HEK293 (cell line): Measurements from ENCODE around the gene CMKLR1.

Experiments
- CTCF ChIA-PET: fragments of 350-600 bp; formaldehyde crosslinking; extraction: SDS; loops from one replicate; lab custom pipeline; 2021; ENCODE audit warnings: antibody characterized with exemption; lab: Yijun Ruan, JAX
- POLR2A ChIA-PET: fragments of 300-600 bp; formaldehyde crosslinking; extraction: SDS; loops from one replicate; lab custom pipeline; 2020; ENCODE audit warnings: antibody characterized with exemption, inconsistent platforms; lab: Yijun Ruan, JAX
- H3K27ac ChIP-seq: fragments of 200-500 bp; sonication (Bioruptor generic); 2 replicates; pipeline ENCODE4 v1.5.1; 2014; ENCODE audit warnings: low read depth, low read length, control low read depth, inconsistent platforms; ENCODE audit errors: extremely low read depth
- H3K36me3 ChIP-seq, 2 experiments: fragments of 200-500 bp in 1 of 2; sonication (Bioruptor generic) in 1 of 2; 1 replicate in 1 of 2; 2 replicates in 1 of 2; pipeline ENCODE4 v1.5.1; 2014 to 2017; ENCODE audit warnings: inconsistent platforms in 2 of 2, low read length in 2 of 2; ENCODE audit not compliant: control insufficient read depth in 2 of 2, insufficient read depth in 1 of 2
- H3K4me1 ChIP-seq: fragments of 200-500 bp; sonication (Bioruptor generic); 2 replicates; pipeline ENCODE4 v1.5.1; 2014; ENCODE audit warnings: mild to moderate bottlenecking, low read length, inconsistent platforms; ENCODE audit not compliant: control insufficient read depth, insufficient read depth
- H3K4me3 ChIP-seq: 2 replicates; pipeline ENCODE4 v1.5.1; 2011; ENCODE audit warnings: low read depth, mild to moderate bottlenecking, control low read depth, low read length, moderate library complexity
- H3K9me3 ChIP-seq: fragments of 200-500 bp; sonication (Bioruptor generic); 2 replicates; pipeline ENCODE4 v1.5.1; 2014; ENCODE audit warnings: low read depth, low read length, inconsistent platforms; ENCODE audit not compliant: control insufficient read depth, insufficient read depth
- EGR2 ChIP-seq: fragments of 450-650 bp; formaldehyde crosslinking; IDR thresholded peaks from 2 replicates; pipeline ENCODE4 v1.5.1; 2016; ENCODE audit warnings: low read depth, missing biosample characterization, missing genetic modification characterization
- HOXA7 ChIP-seq: sonication (generic); formaldehyde crosslinking; IDR thresholded peaks from 2 replicates; pipeline ENCODE4 v1.8.1; 2022; ENCODE audit warnings: missing genetic modification reagents, borderline replicate concordance
- KLF7 ChIP-seq: fragments of 450-650 bp; formaldehyde crosslinking; IDR thresholded peaks from 2 replicates; pipeline ENCODE4 v1.5.1; 2016; ENCODE audit warnings: missing biosample characterization, missing genetic modification characterization, borderline replicate concordance
- SP7 ChIP-seq: fragments of 450-650 bp; formaldehyde crosslinking; IDR thresholded peaks from 2 replicates; pipeline ENCODE4 v1.5.1; 2016; ENCODE audit warnings: missing biosample characterization, missing genetic modification characterization
- TRIM28 ChIP-seq: IDR thresholded peaks from 2 replicates; pipeline ENCODE4 v1.6.1; 2011; ENCODE audit warnings: low read length, control low read depth, borderline replicate concordance
- ZEB2 ChIP-seq: fragments of 450-650 bp; formaldehyde crosslinking; IDR thresholded peaks from 2 replicates; pipeline ENCODE4 v1.5.1; 2016; ENCODE audit warnings: missing biosample characterization, missing genetic modification characterization
- ZFHX2 ChIP-seq: fragments of 450-650 bp; formaldehyde crosslinking; conservative IDR thresholded peaks from 2 replicates; pipeline ENCODE4 v1.5.1; 2016; ENCODE audit warnings: missing biosample characterization, missing genetic modification characterization
- ZNF335 ChIP-seq: fragments of 450-650 bp; formaldehyde crosslinking; conservative IDR thresholded peaks from 2 replicates; pipeline ENCODE4 v1.5.1; 2016; ENCODE audit warnings: missing biosample characterization, missing genetic modification characterization
- ZNF514 ChIP-seq: fragments of 450-650 bp; formaldehyde crosslinking; IDR thresholded peaks from 2 replicates; pipeline ENCODE4 v1.5.1; 2016; ENCODE audit warnings: missing biosample characterization, missing genetic modification characterization
- ZNF544 ChIP-seq: fragments of 450-650 bp; formaldehyde crosslinking; IDR thresholded peaks from 2 replicates; pipeline ENCODE4 v1.5.0; 2017; ENCODE audit warnings: missing biosample characterization, missing genetic modification characterization
- ZNF558 ChIP-seq: fragments of 450-650 bp; formaldehyde crosslinking; IDR thresholded peaks from 2 replicates; pipeline ENCODE4 v1.5.1; 2016; ENCODE audit warnings: missing biosample characterization, missing genetic modification characterization
- ZNF629 ChIP-seq: fragments of 450-650 bp; formaldehyde crosslinking; IDR thresholded peaks from 2 replicates; pipeline ENCODE4 v1.5.1; 2017; ENCODE audit warnings: missing biosample characterization, missing genetic modification characterization
- TF ChIP-seq, protein P1 (sequence below): fragments of 450-650 bp; formaldehyde crosslinking; IDR thresholded peaks from 2 replicates; pipeline ENCODE4 v1.5.1; 2016; ENCODE audit warnings: missing biosample characterization, missing genetic modification characterization
- TF ChIP-seq, protein P2 (sequence below): fragments of 450-650 bp; formaldehyde crosslinking; optimal IDR thresholded peaks from 2 replicates; pipeline ENCODE3; 2016; ENCODE audit warnings: missing biosample characterization, mild to moderate bottlenecking, missing genetic modification characterization
- TF ChIP-seq, protein P3 (sequence below): fragments of 450-650 bp; formaldehyde crosslinking; IDR thresholded peaks from 2 replicates; pipeline ENCODE4 v1.5.1; 2016; ENCODE audit warnings: missing biosample characterization, missing genetic modification characterization
- TF ChIP-seq, protein P4 (sequence below): fragments of 450-650 bp; formaldehyde crosslinking; IDR thresholded peaks from 2 replicates; pipeline ENCODE4 v1.5.1; 2016; ENCODE audit warnings: missing biosample characterization, missing genetic modification characterization
- TF ChIP-seq, protein P5 (sequence below): fragments of 450-650 bp; formaldehyde crosslinking; IDR thresholded peaks from 2 replicates; pipeline ENCODE4 v1.5.1; 2016; ENCODE audit warnings: missing biosample characterization, missing genetic modification characterization, borderline replicate concordance

Gene CMKLR1

DNA sequence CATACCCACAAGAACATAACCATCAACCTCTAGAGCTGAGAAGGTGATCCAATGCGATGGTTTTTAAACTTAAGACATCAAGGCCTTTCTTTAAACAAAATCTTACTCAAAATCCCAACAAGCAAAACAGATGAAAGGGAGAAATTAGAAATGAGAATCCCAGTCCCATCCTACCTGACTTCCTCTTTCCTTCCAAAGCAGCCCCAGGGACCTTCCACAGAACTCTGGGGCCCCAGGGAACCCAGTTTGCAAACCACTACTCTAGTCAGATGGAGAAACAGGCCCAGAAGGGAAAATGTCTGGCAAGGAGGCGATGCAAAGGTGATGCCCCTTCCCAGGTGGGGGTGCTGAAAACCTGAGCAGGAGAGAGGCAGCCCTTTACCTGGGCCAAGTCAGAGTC lies 29.0 kb upstream of the CMKLR1 start:
- TF ChIP-seq ZNF335 (tag by site-specific recombination) (no peak), ZNF629 (no peak), ZNF558 (tag by site-specific recombination) (no peak), HOXA7 (CRISPR knock-in tag) (no peak), ZNF544 (no peak)
- TF ChIP-seq, protein P1, sequence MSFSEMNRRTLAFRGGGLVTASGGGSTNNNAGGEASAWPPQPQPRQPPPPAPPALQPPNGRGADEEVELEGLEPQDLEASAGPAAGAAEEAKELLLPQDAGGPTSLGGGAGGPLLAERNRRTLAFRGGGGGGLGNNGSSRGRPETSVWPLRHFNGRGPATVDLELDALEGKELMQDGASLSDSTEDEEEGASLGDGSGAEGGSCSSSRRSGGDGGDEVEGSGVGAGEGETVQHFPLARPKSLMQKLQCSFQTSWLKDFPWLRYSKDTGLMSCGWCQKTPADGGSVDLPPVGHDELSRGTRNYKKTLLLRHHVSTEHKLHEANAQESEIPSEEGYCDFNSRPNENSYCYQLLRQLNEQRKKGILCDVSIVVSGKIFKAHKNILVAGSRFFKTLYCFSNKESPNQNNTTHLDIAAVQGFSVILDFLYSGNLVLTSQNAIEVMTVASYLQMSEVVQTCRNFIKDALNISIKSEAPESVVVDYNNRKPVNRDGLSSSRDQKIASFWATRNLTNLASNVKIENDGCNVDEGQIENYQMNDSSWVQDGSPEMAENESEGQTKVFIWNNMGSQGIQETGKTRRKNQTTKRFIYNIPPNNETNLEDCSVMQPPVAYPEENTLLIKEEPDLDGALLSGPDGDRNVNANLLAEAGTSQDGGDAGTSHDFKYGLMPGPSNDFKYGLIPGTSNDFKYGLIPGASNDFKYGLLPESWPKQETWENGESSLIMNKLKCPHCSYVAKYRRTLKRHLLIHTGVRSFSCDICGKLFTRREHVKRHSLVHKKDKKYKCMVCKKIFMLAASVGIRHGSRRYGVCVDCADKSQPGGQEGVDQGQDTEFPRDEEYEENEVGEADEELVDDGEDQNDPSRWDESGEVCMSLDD (tag by site-specific recombination): no peak
- TF ChIP-seq, protein P2, sequence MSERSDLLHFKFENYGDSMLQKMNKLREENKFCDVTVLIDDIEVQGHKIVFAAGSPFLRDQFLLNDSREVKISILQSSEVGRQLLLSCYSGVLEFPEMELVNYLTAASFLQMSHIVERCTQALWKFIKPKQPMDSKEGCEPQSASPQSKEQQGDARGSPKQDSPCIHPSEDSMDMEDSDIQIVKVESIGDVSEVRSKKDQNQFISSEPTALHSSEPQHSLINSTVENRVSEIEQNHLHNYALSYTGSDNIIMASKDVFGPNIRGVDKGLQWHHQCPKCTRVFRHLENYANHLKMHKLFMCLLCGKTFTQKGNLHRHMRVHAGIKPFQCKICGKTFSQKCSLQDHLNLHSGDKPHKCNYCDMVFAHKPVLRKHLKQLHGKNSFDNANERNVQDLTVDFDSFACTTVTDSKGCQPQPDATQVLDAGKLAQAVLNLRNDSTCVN (tag by site-specific recombination): no peak
- ChIA-PET POLR2A (no interaction called here), CTCF (no interaction called here)
- Histone ChIP-seq H3K9me3 (no peaks in the 10 kb centered on the region), H3K27ac (no peak overlapping the region), H3K36me3 (no peaks in the 10 kb centered on the region), H3K4me1 (no peaks in the 10 kb centered on the region), H3K4me3 (no peak overlapping the region)

DNA sequence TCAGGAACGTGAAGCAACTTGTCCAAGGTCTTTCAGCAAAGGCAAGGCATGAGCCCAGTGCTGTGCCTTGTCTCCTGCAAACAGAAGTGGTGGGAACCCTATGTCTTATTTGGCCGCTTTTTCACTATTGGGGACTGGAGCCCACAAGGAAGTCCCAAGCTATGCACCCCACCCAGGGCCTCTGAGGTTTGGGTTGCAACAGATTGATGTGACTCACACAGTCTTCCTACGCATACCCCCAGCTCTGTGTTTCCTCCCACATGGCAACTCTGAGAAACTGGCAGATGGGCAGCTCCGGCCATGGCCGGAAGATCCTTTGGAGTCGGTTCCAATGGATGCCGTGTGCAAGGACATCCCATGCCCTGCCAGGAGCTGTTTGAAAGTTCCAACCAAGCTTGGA lies 28.3 kb upstream of the CMKLR1 start:
- Histone ChIP-seq H3K4me3 (no peak overlapping the region), H3K9me3 (no peaks in the 10 kb centered on the region), H3K36me3 (no peaks in the 10 kb centered on the region), H3K27ac (no peak overlapping the region), H3K4me1 (no peaks in the 10 kb centered on the region)
- ChIA-PET CTCF (no interaction called here), POLR2A (no interaction called here)
- TF ChIP-seq, protein P2 (tag by site-specific recombination): no peak
- TF ChIP-seq ZEB2: no peak
- TF ChIP-seq, protein P3, sequence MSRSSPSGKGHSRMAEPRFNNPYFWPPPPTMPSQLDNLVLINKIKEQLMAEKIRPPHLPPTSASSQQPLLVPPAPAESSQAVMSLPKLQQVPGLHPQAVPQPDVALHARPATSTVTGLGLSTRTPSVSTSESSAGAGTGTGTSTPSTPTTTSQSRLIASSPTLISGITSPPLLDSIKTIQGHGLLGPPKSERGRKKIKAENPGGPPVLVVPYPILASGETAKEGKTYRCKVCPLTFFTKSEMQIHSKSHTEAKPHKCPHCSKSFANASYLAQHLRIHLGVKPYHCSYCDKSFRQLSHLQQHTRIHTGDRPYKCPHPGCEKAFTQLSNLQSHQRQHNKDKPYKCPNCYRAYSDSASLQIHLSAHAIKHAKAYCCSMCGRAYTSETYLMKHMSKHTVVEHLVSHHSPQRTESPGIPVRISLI: no peak
- TF ChIP-seq EGR2: 0 out of 2 replicates have a peak, but pooled peaks have one; percentile 30
- TF ChIP-seq, protein P1 (tag by site-specific recombination): no peak
- TF ChIP-seq ZFHX2 (tag by site-specific recombination): peak; percentile 33
- TF ChIP-seq, protein P4, sequence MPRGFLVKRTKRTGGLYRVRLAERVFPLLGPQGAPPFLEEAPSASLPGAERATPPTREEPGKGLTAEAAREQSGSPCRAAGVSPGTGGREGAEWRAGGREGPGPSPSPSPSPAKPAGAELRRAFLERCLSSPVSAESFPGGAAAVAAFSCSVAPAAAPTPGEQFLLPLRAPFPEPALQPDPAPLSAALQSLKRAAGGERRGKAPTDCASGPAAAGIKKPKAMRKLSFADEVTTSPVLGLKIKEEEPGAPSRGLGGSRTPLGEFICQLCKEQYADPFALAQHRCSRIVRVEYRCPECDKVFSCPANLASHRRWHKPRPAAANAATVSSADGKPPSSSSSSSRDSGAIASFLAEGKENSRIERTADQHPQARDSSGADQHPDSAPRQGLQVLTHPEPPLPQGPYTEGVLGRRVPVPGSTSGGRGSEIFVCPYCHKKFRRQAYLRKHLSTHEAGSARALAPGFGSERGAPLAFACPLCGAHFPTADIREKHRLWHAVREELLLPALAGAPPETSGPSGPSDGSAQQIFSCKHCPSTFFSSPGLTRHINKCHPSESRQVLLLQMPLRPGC (tag by site-specific recombination): no peak
- no peak for TF ChIP-seq ZNF629
- TF ChIP-seq SP7 (tag by site-specific recombination): no peak
- TF ChIP-seq, protein P5, sequence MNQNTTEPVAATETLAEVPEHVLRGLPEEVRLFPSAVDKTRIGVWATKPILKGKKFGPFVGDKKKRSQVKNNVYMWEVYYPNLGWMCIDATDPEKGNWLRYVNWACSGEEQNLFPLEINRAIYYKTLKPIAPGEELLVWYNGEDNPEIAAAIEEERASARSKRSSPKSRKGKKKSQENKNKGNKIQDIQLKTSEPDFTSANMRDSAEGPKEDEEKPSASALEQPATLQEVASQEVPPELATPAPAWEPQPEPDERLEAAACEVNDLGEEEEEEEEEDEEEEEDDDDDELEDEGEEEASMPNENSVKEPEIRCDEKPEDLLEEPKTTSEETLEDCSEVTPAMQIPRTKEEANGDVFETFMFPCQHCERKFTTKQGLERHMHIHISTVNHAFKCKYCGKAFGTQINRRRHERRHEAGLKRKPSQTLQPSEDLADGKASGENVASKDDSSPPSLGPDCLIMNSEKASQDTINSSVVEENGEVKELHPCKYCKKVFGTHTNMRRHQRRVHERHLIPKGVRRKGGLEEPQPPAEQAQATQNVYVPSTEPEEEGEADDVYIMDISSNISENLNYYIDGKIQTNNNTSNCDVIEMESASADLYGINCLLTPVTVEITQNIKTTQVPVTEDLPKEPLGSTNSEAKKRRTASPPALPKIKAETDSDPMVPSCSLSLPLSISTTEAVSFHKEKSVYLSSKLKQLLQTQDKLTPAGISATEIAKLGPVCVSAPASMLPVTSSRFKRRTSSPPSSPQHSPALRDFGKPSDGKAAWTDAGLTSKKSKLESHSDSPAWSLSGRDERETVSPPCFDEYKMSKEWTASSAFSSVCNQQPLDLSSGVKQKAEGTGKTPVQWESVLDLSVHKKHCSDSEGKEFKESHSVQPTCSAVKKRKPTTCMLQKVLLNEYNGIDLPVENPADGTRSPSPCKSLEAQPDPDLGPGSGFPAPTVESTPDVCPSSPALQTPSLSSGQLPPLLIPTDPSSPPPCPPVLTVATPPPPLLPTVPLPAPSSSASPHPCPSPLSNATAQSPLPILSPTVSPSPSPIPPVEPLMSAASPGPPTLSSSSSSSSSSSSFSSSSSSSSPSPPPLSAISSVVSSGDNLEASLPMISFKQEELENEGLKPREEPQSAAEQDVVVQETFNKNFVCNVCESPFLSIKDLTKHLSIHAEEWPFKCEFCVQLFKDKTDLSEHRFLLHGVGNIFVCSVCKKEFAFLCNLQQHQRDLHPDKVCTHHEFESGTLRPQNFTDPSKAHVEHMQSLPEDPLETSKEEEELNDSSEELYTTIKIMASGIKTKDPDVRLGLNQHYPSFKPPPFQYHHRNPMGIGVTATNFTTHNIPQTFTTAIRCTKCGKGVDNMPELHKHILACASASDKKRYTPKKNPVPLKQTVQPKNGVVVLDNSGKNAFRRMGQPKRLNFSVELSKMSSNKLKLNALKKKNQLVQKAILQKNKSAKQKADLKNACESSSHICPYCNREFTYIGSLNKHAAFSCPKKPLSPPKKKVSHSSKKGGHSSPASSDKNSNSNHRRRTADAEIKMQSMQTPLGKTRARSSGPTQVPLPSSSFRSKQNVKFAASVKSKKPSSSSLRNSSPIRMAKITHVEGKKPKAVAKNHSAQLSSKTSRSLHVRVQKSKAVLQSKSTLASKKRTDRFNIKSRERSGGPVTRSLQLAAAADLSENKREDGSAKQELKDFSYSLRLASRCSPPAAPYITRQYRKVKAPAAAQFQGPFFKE (tag by site-specific recombination): no peak
- no peak for TF ChIP-seq ZNF514 (tag by site-specific recombination)
- no peak for TF ChIP-seq TRIM28
- TF ChIP-seq KLF7 (tag by site-specific recombination): no peak
